T-helper 17 cell (primary cell): ENCODE results near the gene GPC5. TPM values are rescaled to one million over a fixed set of nuclear protein-coding genes. Genes with fewer than 3 reads are reported as not detected.

Source experiments
- ATAC-seq: fragments of 150-1000 bp; cut with Tn5 transposase; 2 replicates; pipeline ENCODE4 v1.10.0; 2021; ENCODE audit warnings: mild to moderate bottlenecking, moderate library complexity
- DNase-seq, 3 donors: peaks; one replicate each; pipeline versions ENCODE4 v3.0.0 to v3.0.0-alpha.2; 2020 to 2021
- H3K9me3 ChIP-seq: one replicate; pipeline ENCODE4 v1.7.0; 2013; ENCODE audit warnings: low read length, mild to moderate bottlenecking; ENCODE audit not compliant: control insufficient read depth, poor library complexity, severe bottlenecking
- H3K27ac Mint-ChIP-seq: one replicate; pipeline ENCODE4 v1.8.0; 2022; ENCODE audit warnings: mild to moderate bottlenecking, moderate library complexity, mixed read lengths
- H3K27me3 Mint-ChIP-seq: one replicate; pipeline ENCODE4 v1.8.0; 2022; ENCODE audit warnings: mixed read lengths
- H3K36me3 Mint-ChIP-seq: one replicate; pipeline ENCODE4 v1.8.0; 2022; ENCODE audit warnings: low read depth, mixed read lengths
- H3K4me1 Mint-ChIP-seq: one replicate; pipeline ENCODE4 v1.8.0; 2022; ENCODE audit warnings: mild to moderate bottlenecking, mixed read lengths
- H3K4me3 Mint-ChIP-seq: one replicate; pipeline ENCODE4 v1.8.0; 2022; ENCODE audit warnings: mild to moderate bottlenecking, moderate library complexity, mixed read lengths
- total RNA-seq, 4 donors: library from RNA in 2 of 4; stranded (reverse) in 2 of 4; gene quantifications; one replicate each; pipeline ENCODE4 v1.2.3 and lab custom pipeline; 2022 to 2026

Gene GPC5
- total RNA-seq, 2 donors from 2014 or later = 1.1 TPM; not detected in 1

- DNase-seq (no peak), ATAC-seq (no peak)
- no peaks in the 10 kb centered on the region for H3K4me1 Mint-ChIP-seq
- no peak overlapping the region for H3K27ac Mint-ChIP-seq
- no peaks in the 10 kb centered on the region for H3K36me3 Mint-ChIP-seq
- H3K9me3 ChIP-seq = no peaks in the 10 kb centered on the region
- H3K4me3 Mint-ChIP-seq = no peak overlapping the region
- H3K27me3 Mint-ChIP-seq = no peaks in the 10 kb centered on the region
These were observed 588.5 kb downstream of the GPC5 start for GRCh38 chr13:91986761-91987483.

GRCh38 chr13:91988331-91988730 is 589.9 kb downstream of the GPC5 start:
- H3K27me3 Mint-ChIP-seq = no peaks in the 10 kb centered on the region
- H3K4me1 Mint-ChIP-seq = no peaks in the 10 kb centered on the region
- no peaks in the 10 kb centered on the region for H3K36me3 Mint-ChIP-seq
- ATAC-seq (no peak), DNase-seq (no peak)
- no peak overlapping the region for H3K27ac Mint-ChIP-seq
- no peaks in the 10 kb centered on the region for H3K9me3 ChIP-seq
- no peak overlapping the region for H3K4me3 Mint-ChIP-seq

GRCh38 chr13:92012787-92013186 is 614.4 kb downstream of the GPC5 start:
- ATAC-seq = no peak
- Mint-ChIP-seq H3K27ac (no peak overlapping the region), H3K27me3 (no peaks in the 10 kb centered on the region), H3K36me3 (no peaks in the 10 kb centered on the region), H3K4me3 (no peak overlapping the region), H3K4me1 (no peaks in the 10 kb centered on the region)
- no peak for DNase-seq
- H3K9me3 ChIP-seq = no peaks in the 10 kb centered on the region

- H3K4me1 Mint-ChIP-seq = no peaks in the 10 kb centered on the region
- H3K4me3 Mint-ChIP-seq = no peak overlapping the region
- no peaks in the 10 kb centered on the region for H3K36me3 Mint-ChIP-seq
- no peaks in the 10 kb centered on the region for H3K27me3 Mint-ChIP-seq
- H3K9me3 ChIP-seq = no peaks in the 10 kb centered on the region
- no peak overlapping the region for H3K27ac Mint-ChIP-seq
- DNase-seq (no peak), ATAC-seq (no peak)
These were observed 619.3 kb downstream of the GPC5 start for GRCh38 chr13:92017737-92018136.

- Mint-ChIP-seq H3K36me3 (no peaks in the 10 kb centered on the region), H3K27ac (no peak overlapping the region), H3K27me3 (no peaks in the 10 kb centered on the region), H3K4me1 (no peaks in the 10 kb centered on the region), H3K4me3 (no peak overlapping the region)
- ATAC-seq (no peak), DNase-seq (no peak)
- no peaks in the 10 kb centered on the region for H3K9me3 ChIP-seq
These were observed 630.3 kb downstream of the GPC5 start for GRCh38 chr13:92028695-92029094.

GRCh38 chr13:92029641-92030040 is 631.2 kb downstream of the GPC5 start:
- ATAC-seq = no peak
- no peak for DNase-seq
- no peaks in the 10 kb centered on the region for H3K36me3 Mint-ChIP-seq
- no peaks in the 10 kb centered on the region for H3K9me3 ChIP-seq
- no peak overlapping the region for H3K4me3 Mint-ChIP-seq
- no peaks in the 10 kb centered on the region for H3K4me1 Mint-ChIP-seq
- H3K27me3 Mint-ChIP-seq = no peaks in the 10 kb centered on the region
- no peak overlapping the region for H3K27ac Mint-ChIP-seq

GRCh38 chr13:92038905-92039304 is 640.5 kb downstream of the GPC5 start:
- no peak overlapping the region for H3K27ac Mint-ChIP-seq

GRCh38 chr13:92042522-92042921 is 644.1 kb downstream of the GPC5 start:
- no peak overlapping the region for H3K4me3 Mint-ChIP-seq
- no peak overlapping the region for H3K27ac Mint-ChIP-seq
- H3K4me1 Mint-ChIP-seq = no peaks in the 10 kb centered on the region
- DNase-seq = no peak
- no peaks in the 10 kb centered on the region for H3K36me3 Mint-ChIP-seq
- no peaks in the 10 kb centered on the region for H3K27me3 Mint-ChIP-seq
- no peak for ATAC-seq
- H3K9me3 ChIP-seq = no peaks in the 10 kb centered on the region

More at GRCh38 chr13:92038905-92039304, 640.5 kb downstream of the GPC5 start:
- H3K4me1 Mint-ChIP-seq = no peaks in the 10 kb centered on the region
- no peak for DNase-seq
- H3K36me3 Mint-ChIP-seq = no peaks in the 10 kb centered on the region
- H3K27me3 Mint-ChIP-seq = no peaks in the 10 kb centered on the region
- no peak overlapping the region for H3K4me3 Mint-ChIP-seq
- no peak for ATAC-seq
- no peaks in the 10 kb centered on the region for H3K9me3 ChIP-seq

GRCh38 chr13:92044351-92044750 is 645.9 kb downstream of the GPC5 start:
- ATAC-seq (no peak), DNase-seq (no peak)
- no peaks in the 10 kb centered on the region for H3K27me3 Mint-ChIP-seq
- H3K9me3 ChIP-seq = no peaks in the 10 kb centered on the region
- no peaks in the 10 kb centered on the region for H3K36me3 Mint-ChIP-seq
- H3K4me1 Mint-ChIP-seq = no peaks in the 10 kb centered on the region
- no peak overlapping the region for H3K4me3 Mint-ChIP-seq
- no peak overlapping the region for H3K27ac Mint-ChIP-seq

- Mint-ChIP-seq H3K4me1 (no peaks in the 10 kb centered on the region), H3K36me3 (no peaks in the 10 kb centered on the region), H3K4me3 (no peak overlapping the region), H3K27ac (no peak overlapping the region), H3K27me3 (no peaks in the 10 kb centered on the region)
- H3K9me3 ChIP-seq = no peaks in the 10 kb centered on the region
- DNase-seq (no peak), ATAC-seq (no peak)
These were observed 656.0 kb downstream of the GPC5 start for GRCh38 chr13:92054389-92054788.

GRCh38 chr13:92074658-92075057 is 676.2 kb downstream of the GPC5 start:
- H3K27ac Mint-ChIP-seq = no peak overlapping the region
- no peaks in the 10 kb centered on the region for H3K4me1 Mint-ChIP-seq
- H3K36me3 Mint-ChIP-seq = no peaks in the 10 kb centered on the region
- no peaks in the 10 kb centered on the region for H3K9me3 ChIP-seq
- ATAC-seq = no peak
- no peaks in the 10 kb centered on the region for H3K27me3 Mint-ChIP-seq
- no peak for DNase-seq
- H3K4me3 Mint-ChIP-seq = no peak overlapping the region

- DNase-seq = no peak
- no peaks in the 10 kb centered on the region for H3K9me3 ChIP-seq
- Mint-ChIP-seq H3K4me3 (no peak overlapping the region), H3K27me3 (no peaks in the 10 kb centered on the region), H3K36me3 (no peaks in the 10 kb centered on the region), H3K27ac (no peak overlapping the region), H3K4me1 (no peaks in the 10 kb centered on the region)
- ATAC-seq = no peak
These were observed 699.0 kb downstream of the GPC5 start for GRCh38 chr13:92097337-92097903.

- Mint-ChIP-seq H3K4me1 (no peaks in the 10 kb centered on the region), H3K27ac (no peak overlapping the region)
These were observed 703.4 kb downstream of the GPC5 start for GRCh38 chr13:92101801-92102200.

GRCh38 chr13:92103689-92104153 is 705.3 kb downstream of the GPC5 start:
- Mint-ChIP-seq H3K36me3 (no peaks in the 10 kb centered on the region), H3K4me3 (no peak overlapping the region), H3K27me3 (no peaks in the 10 kb centered on the region), H3K4me1 (no peaks in the 10 kb centered on the region), H3K27ac (no peak overlapping the region)
- ATAC-seq = no peak
- no peak for DNase-seq
- H3K9me3 ChIP-seq = no peaks in the 10 kb centered on the region

More at GRCh38 chr13:92101801-92102200, 703.4 kb downstream of the GPC5 start:
- no peak for ATAC-seq
- Mint-ChIP-seq H3K36me3 (no peaks in the 10 kb centered on the region), H3K27me3 (no peaks in the 10 kb centered on the region), H3K4me3 (no peak overlapping the region)
- H3K9me3 ChIP-seq = no peaks in the 10 kb centered on the region
- DNase-seq = no peak
